NT2/D1 (cell line): ENCODE data around the gene OSBP2.

ENCODE experiments used
- DNase-seq: peaks from one replicate; pipeline ENCODE4 v3.0.0-alpha.2; 2011; ENCODE audit warnings: low read depth, low spot score
- H3K27me3 ChIP-seq: 2 replicates; pipeline ENCODE4 v1.6.0; 2011; ENCODE audit warnings: mild to moderate bottlenecking; ENCODE audit not compliant: insufficient read length, insufficient read depth
- H3K36me3 ChIP-seq: 2 replicates; pipeline ENCODE4 v1.6.1; 2011; ENCODE audit warnings: mild to moderate bottlenecking, low read length, mixed read lengths; ENCODE audit not compliant: insufficient read depth, insufficient read length
- H3K4me1 ChIP-seq: 2 replicates; pipeline ENCODE4 v1.5.1; 2011; ENCODE audit not compliant: insufficient read depth, insufficient read length
- H3K4me3 ChIP-seq: 2 replicates; pipeline ENCODE4 v1.5.1; 2011; ENCODE audit warnings: low read depth; ENCODE audit not compliant: insufficient read length
- H3K9ac ChIP-seq: 2 replicates; pipeline ENCODE4 v1.6.0; 2011; ENCODE audit warnings: low read depth; ENCODE audit not compliant: insufficient read length
- H3K9me3 ChIP-seq: 2 replicates; pipeline ENCODE4 v1.5.1; 2011; ENCODE audit warnings: mild to moderate bottlenecking, low read length; ENCODE audit not compliant: insufficient read depth
- SUZ12 ChIP-seq: IDR thresholded peaks from 2 replicates; pipeline ENCODE4 v1.6.1; 2011; ENCODE audit not compliant: insufficient read length, insufficient read depth; ENCODE audit errors: extremely low read depth
- YY1 ChIP-seq: IDR thresholded peaks from 2 replicates; pipeline ENCODE4 v1.6.1; 2011; ENCODE audit not compliant: insufficient read length, insufficient read depth
- ZNF274 ChIP-seq: IDR thresholded peaks from 2 replicates; pipeline ENCODE4 v1.6.1; 2011; ENCODE audit warnings: mild to moderate bottlenecking, low read depth, low read length

The OSBP2 gene

DNA sequence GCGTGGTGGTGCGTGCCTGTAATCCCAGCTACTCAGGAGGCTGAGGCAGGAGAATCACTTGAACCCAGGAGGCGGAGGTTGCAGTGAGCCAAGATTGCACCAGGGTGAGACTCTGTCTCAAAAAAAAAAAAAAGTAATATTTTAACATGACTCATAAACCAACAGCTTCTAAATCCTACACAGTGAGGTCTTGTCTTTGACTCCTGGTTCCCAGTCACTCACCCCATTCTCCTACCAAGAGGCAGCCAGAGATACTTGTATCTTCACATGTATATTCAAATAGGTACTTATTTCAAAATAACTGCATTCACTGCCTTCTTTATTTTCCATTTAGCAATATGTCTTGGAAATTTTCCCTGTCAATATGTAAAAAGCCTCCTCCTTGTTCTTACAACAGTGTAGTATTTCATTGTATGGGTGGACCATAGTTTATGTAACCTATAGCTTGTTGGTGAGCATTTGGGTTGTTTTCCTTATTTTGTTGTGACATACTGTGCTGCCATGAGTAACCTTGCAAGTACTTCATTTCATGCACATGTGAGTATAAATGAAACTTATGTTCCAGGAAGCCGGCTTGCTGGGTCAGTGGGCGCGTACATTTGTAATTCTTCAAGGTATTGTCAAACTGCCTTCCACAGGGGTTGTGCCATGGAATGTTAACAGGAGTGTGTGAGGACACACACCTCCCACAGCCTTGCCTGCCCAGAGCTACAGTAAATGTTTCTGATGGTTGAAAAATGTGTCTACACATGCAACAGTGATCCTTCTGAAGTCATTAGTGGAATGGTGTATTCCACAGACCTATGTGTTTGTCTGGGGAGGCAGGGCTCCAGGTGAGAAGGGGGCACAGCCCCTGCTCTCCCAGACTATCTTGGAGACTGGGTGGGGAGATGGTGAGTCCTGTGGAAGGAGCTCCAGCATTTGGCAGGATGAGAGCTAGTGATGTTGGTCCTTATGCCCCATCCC, 47.9 kb downstream of the OSBP2 start:
- Histone ChIP-seq H3K4me1 (peaks cover 5% of the 10 kb centered on the region), H3K9ac (no peak overlapping the region), H3K9me3 (no peaks in the 10 kb centered on the region), H3K36me3 (no peaks in the 10 kb centered on the region), H3K4me3 (no peak overlapping the region), H3K27me3 (no peaks in the 10 kb centered on the region)
- DNase-seq = no peak
- TF ChIP-seq SUZ12 (no peak), YY1 (no peak), ZNF274 (no peak)

DNA sequence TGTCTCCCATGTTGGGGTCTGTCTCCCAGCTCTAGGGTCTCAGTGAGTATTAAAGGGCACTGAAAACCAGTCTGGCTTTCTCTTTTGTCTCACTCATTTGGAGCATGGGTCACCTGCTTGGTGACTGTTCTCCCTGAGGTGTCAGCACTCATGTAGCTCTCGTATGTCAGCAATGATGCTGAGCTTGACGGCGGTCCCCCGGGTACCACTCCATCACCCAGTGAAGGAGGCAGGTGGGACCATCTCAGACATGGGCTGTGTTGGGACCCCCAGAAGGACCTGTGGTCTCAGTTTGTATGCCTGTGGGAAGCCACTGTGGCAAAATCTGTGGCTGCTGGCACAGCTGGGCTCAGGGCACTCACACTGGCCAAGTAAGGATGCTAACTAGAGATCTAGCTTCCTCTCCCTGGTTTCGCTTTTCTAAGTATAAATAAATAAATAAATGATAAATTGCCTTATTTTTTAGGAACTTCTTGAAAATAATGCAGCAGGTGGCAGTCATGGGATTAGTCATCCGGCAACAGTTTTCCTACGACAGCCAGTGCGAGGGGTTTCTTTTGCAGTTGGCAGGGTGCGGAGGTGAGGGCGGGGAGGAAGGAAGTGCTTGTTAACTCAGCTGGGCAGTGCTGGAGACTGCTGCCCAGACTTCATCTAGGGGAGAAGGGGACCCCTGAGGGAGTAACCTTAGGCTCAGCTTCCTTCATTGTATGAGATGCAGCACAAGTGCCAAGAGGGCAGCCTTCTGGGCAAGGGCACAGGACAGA, 48.8 kb downstream of the OSBP2 start:
- H3K4me1 ChIP-seq = peaks cover 2% of the 10 kb centered on the region
- no peak overlapping the region for H3K9ac ChIP-seq
- no peak for TF ChIP-seq ZNF274
- TF ChIP-seq SUZ12 = no peak
- TF ChIP-seq YY1 = no peak
- no peaks in the 10 kb centered on the region for H3K27me3 ChIP-seq
- no peak overlapping the region for H3K4me3 ChIP-seq
- no peak for DNase-seq
- no peaks in the 10 kb centered on the region for H3K36me3 ChIP-seq
- H3K9me3 ChIP-seq = no peaks in the 10 kb centered on the region

DNA sequence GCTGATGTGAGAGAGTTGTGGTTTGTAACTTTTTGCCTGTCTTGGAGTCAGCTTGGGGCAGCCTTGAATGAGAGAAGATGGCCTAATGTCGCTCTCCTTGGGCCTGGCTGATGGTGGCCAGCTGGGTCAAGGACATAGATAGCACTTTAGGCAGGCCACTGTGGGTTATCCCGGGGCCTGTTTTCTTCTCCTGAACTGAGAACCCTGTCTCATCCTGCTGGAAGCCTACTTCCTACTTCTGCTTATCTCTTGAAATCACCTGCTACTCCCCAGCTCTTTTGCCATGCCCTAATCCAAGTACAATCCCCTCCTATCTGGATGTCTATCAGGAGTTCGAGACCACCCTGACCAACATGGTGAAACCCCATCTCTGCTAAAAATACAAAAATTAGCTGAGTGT, 49.5 kb downstream of the OSBP2 start:
- H3K36me3 ChIP-seq = no peaks in the 10 kb centered on the region
- no peaks in the 10 kb centered on the region for H3K27me3 ChIP-seq
- peaks cover 2% of the 10 kb centered on the region for H3K4me1 ChIP-seq
- H3K4me3 ChIP-seq = no peak overlapping the region
- no peak for DNase-seq
- no peak for TF ChIP-seq YY1
- no peak for TF ChIP-seq SUZ12
- no peak for TF ChIP-seq ZNF274
- no peaks in the 10 kb centered on the region for H3K9me3 ChIP-seq
- no peak overlapping the region for H3K9ac ChIP-seq

DNA sequence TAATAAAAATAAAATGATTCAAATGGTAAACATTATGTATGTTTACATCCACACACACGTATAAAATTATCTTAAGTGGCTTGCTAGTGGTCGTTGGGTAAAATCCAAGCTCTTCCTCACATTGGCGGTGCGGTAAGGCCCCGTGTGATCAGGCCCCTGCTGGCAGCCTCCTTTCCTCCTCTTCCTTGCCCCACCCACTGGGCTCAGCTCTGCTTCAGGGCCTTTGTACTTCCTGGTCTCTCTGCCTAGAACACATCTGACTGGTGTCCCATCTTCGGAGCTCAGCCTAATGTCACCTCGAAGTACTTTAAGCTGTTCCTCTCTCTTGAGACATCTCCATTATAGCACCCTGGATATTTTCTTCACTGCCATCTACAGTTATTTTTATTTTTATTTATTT, 52.8 kb downstream of the OSBP2 start:
- H3K4me1 ChIP-seq = peaks cover 4% of the 10 kb centered on the region
- TF ChIP-seq YY1 (no peak), SUZ12 (no peak), ZNF274 (no peak)
- no peak for DNase-seq

DNA sequence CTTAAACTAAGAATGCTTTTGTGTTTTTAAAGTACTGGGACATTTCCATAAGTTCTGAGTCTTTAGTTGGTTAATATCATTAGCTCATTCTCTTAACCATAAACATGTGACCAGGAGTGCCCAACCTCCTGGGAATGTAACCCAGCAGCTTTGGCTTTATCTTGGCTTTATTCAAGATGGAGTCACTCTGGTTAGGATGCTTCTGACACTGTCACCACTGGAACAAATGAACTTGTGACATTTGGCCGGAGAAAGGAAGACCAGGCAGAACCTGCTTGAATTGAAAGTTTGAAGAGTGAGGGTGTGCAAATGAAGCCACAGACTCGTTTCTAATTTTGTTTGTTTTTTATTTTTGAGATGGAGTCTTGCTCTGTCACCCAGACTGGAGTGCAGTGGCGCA, 54.6 kb downstream of the OSBP2 start:
- no peak overlapping the region for H3K9ac ChIP-seq
- peaks cover 6% of the 10 kb centered on the region; the same call in 1 of the 2 replicates for H3K9me3 ChIP-seq
- no peak for DNase-seq
- TF ChIP-seq YY1 = no peak
- TF ChIP-seq ZNF274 = no peak
- TF ChIP-seq SUZ12 = no peak
- H3K36me3 ChIP-seq = no peaks in the 10 kb centered on the region
- no peaks in the 10 kb centered on the region for H3K27me3 ChIP-seq
- no peak overlapping the region for H3K4me3 ChIP-seq
- peaks cover 7% of the 10 kb centered on the region for H3K4me1 ChIP-seq

More for the DNA sequence above, 52.8 kb downstream of the OSBP2 start:
- H3K9me3 ChIP-seq = no peaks in the 10 kb centered on the region
- H3K4me3 ChIP-seq = no peak overlapping the region
- H3K27me3 ChIP-seq = no peaks in the 10 kb centered on the region
- no peaks in the 10 kb centered on the region for H3K36me3 ChIP-seq
- no peak overlapping the region for H3K9ac ChIP-seq

DNA sequence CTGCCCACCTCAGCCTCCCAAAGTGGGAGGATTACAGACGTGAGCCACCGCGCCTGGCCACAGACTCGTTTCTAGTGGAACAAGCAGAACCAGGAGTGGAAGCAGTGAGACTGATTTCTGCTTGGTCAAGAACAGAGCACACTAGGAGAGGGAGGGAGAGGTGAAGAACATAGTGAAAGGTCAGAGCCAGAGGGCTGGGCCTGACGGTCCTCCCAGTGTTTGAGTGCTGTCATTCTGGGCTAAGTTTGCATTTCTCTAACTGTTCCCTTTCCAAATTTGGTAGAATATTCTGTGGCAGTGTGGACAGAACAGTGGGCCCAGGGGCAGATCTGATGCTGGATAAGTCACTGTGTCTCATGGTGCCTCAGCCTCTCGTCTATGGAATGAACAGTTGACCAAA, 55.2 kb downstream of the OSBP2 start:
- peaks cover 7% of the 10 kb centered on the region for H3K4me1 ChIP-seq
- no peak overlapping the region for H3K9ac ChIP-seq
- no peaks in the 10 kb centered on the region for H3K27me3 ChIP-seq
- TF ChIP-seq YY1 (no peak), SUZ12 (no peak), ZNF274 (no peak)
- no peak for DNase-seq
- H3K9me3 ChIP-seq = peaks cover 6% of the 10 kb centered on the region; the same call in 1 of the 2 replicates
- no peak overlapping the region for H3K4me3 ChIP-seq
- H3K36me3 ChIP-seq = no peaks in the 10 kb centered on the region

DNA sequence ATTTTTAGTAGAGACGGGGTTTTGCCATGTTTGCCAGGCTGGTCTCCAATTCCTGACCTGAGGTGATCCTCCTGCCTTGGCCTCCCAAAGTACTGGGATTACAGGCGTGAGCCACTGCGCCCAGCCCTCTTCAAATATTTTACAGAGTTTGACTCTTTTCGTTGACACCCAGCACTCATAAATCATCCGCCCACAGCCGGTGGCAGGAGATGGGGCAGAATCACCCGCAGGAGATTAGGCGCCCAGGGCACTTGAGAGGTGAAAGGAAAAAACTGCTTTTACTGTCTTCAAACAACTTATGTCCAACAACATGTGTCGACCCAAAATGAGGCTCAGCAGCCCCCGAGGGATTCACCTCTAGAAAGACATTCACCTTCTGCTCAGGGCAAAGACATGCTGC, 56.9 kb downstream of the OSBP2 start:
- TF ChIP-seq ZNF274 = no peak
- no peak for TF ChIP-seq SUZ12
- TF ChIP-seq YY1 = no peak
- H3K36me3 ChIP-seq = no peaks in the 10 kb centered on the region
- peaks cover 6% of the 10 kb centered on the region; the same call in 1 of the 2 replicates for H3K9me3 ChIP-seq
- H3K27me3 ChIP-seq = no peaks in the 10 kb centered on the region
- no peak overlapping the region for H3K4me3 ChIP-seq
- DNase-seq = no peak
- no peak overlapping the region for H3K9ac ChIP-seq
- H3K4me1 ChIP-seq = peaks cover 10% of the 10 kb centered on the region
